ENCODE data around the gene WNT1.

WNT1 gene

GRCh38 chr12:49018261-49019119, 40.4 kb downstream of the WNT1 start, which contains the start of gene PRKAG1:
TSS of gene PRKAG1 (minus strand) at chr12:49018776. CDS start at chr12:49018740, 36 bp downstream.
- peak within 1 kb of the TSS; percentile 94 to 95 for H3K4me3 Mint-ChIP-seq
- peak within 1 kb of the TSS; percentile 98 for H3K27ac Mint-ChIP-seq
- peaks cover 16 to 47% of the 10 kb centered on the region in 2 donors for H3K4me1 Mint-ChIP-seq
- peaks cover 35 to 58% of the 10 kb centered on the region in 2 donors for H3K36me3 Mint-ChIP-seq
- no peaks in the 10 kb centered on the region for H3K27me3 Mint-ChIP-seq
- DNase-seq = peak; percentile 95
- peak; percentile 86 to 94 for ATAC-seq (replicated peaks)
- no peaks in the 10 kb centered on the region for H3K9me3 Mint-ChIP-seq

GRCh38 chr12:49019120-49019430, 41.0 kb downstream of the WNT1 start:
- H3K36me3 Mint-ChIP-seq = peaks cover 35 to 58% of the 10 kb centered on the region in 2 donors
- ATAC-seq (replicated peaks) = peak; percentile 54
- no peak for DNase-seq
- no peaks in the 10 kb centered on the region for H3K9me3 Mint-ChIP-seq
- no peaks in the 10 kb centered on the region for H3K27me3 Mint-ChIP-seq
- H3K4me3 Mint-ChIP-seq = peak overlapping the region; percentile 94 to 95
- peaks cover 16 to 47% of the 10 kb centered on the region in 2 donors for H3K4me1 Mint-ChIP-seq
- H3K27ac Mint-ChIP-seq = peak overlapping the region; percentile 98

- Mint-ChIP-seq H3K4me3 (peak overlapping the region; percentile 75 to 95), H3K27ac (peak overlapping the region; percentile 92), H3K36me3 (peaks cover 39 to 64% of the 10 kb centered on the region in 2 donors), H3K9me3 (no peaks in the 10 kb centered on the region), H3K4me1 (peaks cover 16 to 47% of the 10 kb centered on the region in 2 donors), H3K27me3 (no peaks in the 10 kb centered on the region)
- no peak for ATAC-seq (replicated peaks)
- no peak for DNase-seq
Measured at GRCh38 chr12:49019443-49020324, 41.6 kb downstream of the WNT1 start.

GRCh38 chr12:49020441-49020840, 42.3 kb downstream of the WNT1 start:
- peaks cover 44 to 65% of the 10 kb centered on the region in 2 donors for H3K36me3 Mint-ChIP-seq
- ATAC-seq (replicated peaks) = no peak
- H3K27me3 Mint-ChIP-seq = no peaks in the 10 kb centered on the region
- peaks cover 16 to 43% of the 10 kb centered on the region in 2 donors for H3K4me1 Mint-ChIP-seq
- H3K4me3 Mint-ChIP-seq = no peak overlapping the region
- DNase-seq = no peak
- H3K27ac Mint-ChIP-seq = no peak overlapping the region
- no peaks in the 10 kb centered on the region for H3K9me3 Mint-ChIP-seq

GRCh38 chr12:49021292-49021915, 43.3 kb downstream of the WNT1 start:
- Mint-ChIP-seq H3K9me3 (no peaks in the 10 kb centered on the region), H3K4me1 (peaks cover 16 to 33% of the 10 kb centered on the region in 2 donors), H3K36me3 (peaks cover 43 to 66% of the 10 kb centered on the region in 2 donors), H3K27me3 (no peaks in the 10 kb centered on the region), H3K27ac (peak overlapping the region; percentile 88), H3K4me3 (no peak overlapping the region)
- ATAC-seq (replicated peaks) = no peak
- DNase-seq = no peak

- no peaks in the 10 kb centered on the region for H3K9me3 Mint-ChIP-seq
- peaks cover 44 to 70% of the 10 kb centered on the region in 2 donors for H3K36me3 Mint-ChIP-seq
- peak overlapping the region in 1 of 2 donors; percentile 4 for H3K4me3 Mint-ChIP-seq
- H3K27me3 Mint-ChIP-seq = no peaks in the 10 kb centered on the region
- H3K27ac Mint-ChIP-seq = no peak overlapping the region
- DNase-seq (no peak), ATAC-seq (replicated peaks) (no peak)
- H3K4me1 Mint-ChIP-seq = peaks cover 11 to 24% of the 10 kb centered on the region in 2 donors
Measured at GRCh38 chr12:49022558-49023178, 44.5 kb downstream of the WNT1 start.

- H3K36me3 Mint-ChIP-seq = peaks cover 51 to 74% of the 10 kb centered on the region in 2 donors
Measured at GRCh38 chr12:49023812-49024211, 45.7 kb downstream of the WNT1 start.

GRCh38 chr12:49024543-49024942, 46.4 kb downstream of the WNT1 start:
- no peak for ATAC-seq (replicated peaks)
- Mint-ChIP-seq H3K27me3 (no peaks in the 10 kb centered on the region), H3K4me3 (no peak overlapping the region), H3K9me3 (no peaks in the 10 kb centered on the region), H3K27ac (no peak overlapping the region), H3K36me3 (peaks cover 52 to 75% of the 10 kb centered on the region in 2 donors), H3K4me1 (peaks cover 5 to 13% of the 10 kb centered on the region in 2 donors)
- no peak for DNase-seq

More at GRCh38 chr12:49023812-49024211, 45.7 kb downstream of the WNT1 start:
- ATAC-seq (replicated peaks) (no peak), DNase-seq (no peak)
- Mint-ChIP-seq H3K4me3 (no peak overlapping the region), H3K27me3 (no peaks in the 10 kb centered on the region), H3K9me3 (no peaks in the 10 kb centered on the region), H3K27ac (no peak overlapping the region), H3K4me1 (peaks cover 8 to 20% of the 10 kb centered on the region in 2 donors)

GRCh38 chr12:49025463-49025862, 47.3 kb downstream of the WNT1 start:
- Mint-ChIP-seq H3K4me3 (no peak overlapping the region), H3K9me3 (no peaks in the 10 kb centered on the region), H3K4me1 (peaks cover 0 to 6% of the 10 kb centered on the region in 2 donors), H3K27ac (no peak overlapping the region), H3K27me3 (no peaks in the 10 kb centered on the region), H3K36me3 (peaks cover 51 to 74% of the 10 kb centered on the region in 2 donors)
- DNase-seq (no peak), ATAC-seq (replicated peaks) (no peak)

- H3K27me3 Mint-ChIP-seq = no peaks in the 10 kb centered on the region
- H3K4me3 Mint-ChIP-seq = no peak overlapping the region
- no peak for ATAC-seq (replicated peaks)
- DNase-seq = no peak
- H3K27ac Mint-ChIP-seq = peak overlapping the region; percentile 1
- H3K36me3 Mint-ChIP-seq = peaks cover 49 to 74% of the 10 kb centered on the region in 2 donors
- H3K9me3 Mint-ChIP-seq = no peaks in the 10 kb centered on the region
- H3K4me1 Mint-ChIP-seq = peaks cover 3 to 9% of the 10 kb centered on the region in 2 donors
Measured at GRCh38 chr12:49026101-49026500, 48.0 kb downstream of the WNT1 start.

GRCh38 chr12:49026678-49027480, 48.8 kb downstream of the WNT1 start:
- ATAC-seq (replicated peaks) = no peak
- Mint-ChIP-seq H3K27me3 (no peaks in the 10 kb centered on the region), H3K9me3 (no peaks in the 10 kb centered on the region), H3K4me1 (peaks cover 4 to 12% of the 10 kb centered on the region in 2 donors), H3K4me3 (no peak overlapping the region), H3K36me3 (peaks cover 51 to 76% of the 10 kb centered on the region in 2 donors), H3K27ac (peak overlapping the region; percentile 20)
- no peak for DNase-seq

GRCh38 chr12:49027846-49028555, 49.9 kb downstream of the WNT1 start:
- H3K4me3 Mint-ChIP-seq = no peak overlapping the region
- DNase-seq = no peak
- no peak for ATAC-seq (replicated peaks)
- peak overlapping the region; percentile 53 for H3K27ac Mint-ChIP-seq
- no peaks in the 10 kb centered on the region for H3K9me3 Mint-ChIP-seq
- peaks cover 4 to 12% of the 10 kb centered on the region in 2 donors for H3K4me1 Mint-ChIP-seq
- no peaks in the 10 kb centered on the region for H3K27me3 Mint-ChIP-seq
- H3K36me3 Mint-ChIP-seq = peaks cover 45 to 71% of the 10 kb centered on the region in 2 donors
